NCI-H2227 (cell line): ENCODE data around the gene LPCAT1.

Source experiments
- DNase-seq: peaks from one replicate; lab custom pipeline; 2025; ENCODE audit not compliant: unreplicated experiment; lab: John Stamatoyannopoulos, UW

LPCAT1 gene

GRCh38 chr5:1414311-1415058 lies 109.3 kb downstream of the LPCAT1 start:
- DNase-seq, result peak; percentile 82

GRCh38 chr5:1413611-1414241 lies 110.0 kb downstream of the LPCAT1 start:
- DNase-seq, result no peak

- DNase-seq, result no peak
Measured at GRCh38 chr5:1413211-1413610, 110.5 kb downstream of the LPCAT1 start.

GRCh38 chr5:1412621-1413020 lies 111.1 kb downstream of the LPCAT1 start:
- DNase-seq, result no peak

GRCh38 chr5:1412163-1412562 lies 111.6 kb downstream of the LPCAT1 start:
- no peak for DNase-seq
